ENCODE results near the gene TOMM20. TPM values are rescaled to one million over a fixed set of nuclear protein-coding genes. Genes with fewer than 3 reads are reported as not detected.

The TOMM20 gene
- total RNA-seq, 1 experiment from 2014 or later: 184 TPM

- no peak for TF ChIP-seq YY1 (IDR thresholded peaks at IDR 0.05; ENCODE audit: extremely low read depth, insufficient replicate concordance, low read depth, low read length)
Observed at GRCh38 chr1:235060607-235061470, 67.8 kb downstream of the TOMM20 start (continued).

Other genes with a start within 250 kb of the TOMM20 start
- gene RBM34, start 32.4 kb upstream of the TOMM20 start, total RNA-seq (2021; ENCODE audit: unreplicated experiment): 82.0 TPM
- gene ARID4B, start 199.3 kb upstream of the TOMM20 start, total RNA-seq (2021; ENCODE audit: unreplicated experiment): 28.3 TPM
- gene GGPS1, start 199.7 kb upstream of the TOMM20 start, total RNA-seq (2021; ENCODE audit: unreplicated experiment): 30.6 TPM
- gene TBCE, start 238.6 kb upstream of the TOMM20 start, total RNA-seq (2021; ENCODE audit: unreplicated experiment): 20.8 TPM